GM21381 (cell line): ENCODE measurements around the gene SPDYE18.
"Not testable (repeated sequence)": the region's sequence is repeated elsewhere in the genome, so short reads cannot be mapped to it uniquely, and the experiment has no call there.

Experiments used
- ATAC-seq: cut with Tn5 transposase; IDR thresholded peaks from one replicate; pipeline ENCODE4 v1.9.1; 2021; ENCODE audit warnings: mild to moderate bottlenecking, moderate library complexity; ENCODE audit not compliant: unreplicated experiment

SPDYE18 gene

GRCh38 chr7:77062557-77062956 is at the start of gene SPDYE18:
TSS of gene SPDYE18 (minus strand) at chr7:77062558. CDS start at chr7:77060512, 2,046 bp downstream.
- not testable (repeated sequence) for ATAC-seq

GRCh38 chr7:77108362-77108761 is 46.0 kb upstream of the SPDYE18 start:
- ATAC-seq = not testable (repeated sequence)

GRCh38 chr7:77107659-77108058 is 45.3 kb upstream of the SPDYE18 start:
- not testable (repeated sequence) for ATAC-seq

- not testable (repeated sequence) for ATAC-seq
Measured at GRCh38 chr7:77105904-77106303, 43.5 kb upstream of the SPDYE18 start.

- ATAC-seq = not testable (repeated sequence)
Measured at GRCh38 chr7:77102671-77103070, 40.3 kb upstream of the SPDYE18 start.

- not testable (repeated sequence) for ATAC-seq
Measured at GRCh38 chr7:77101187-77101586, 38.8 kb upstream of the SPDYE18 start.

GRCh38 chr7:77100501-77100900 is 38.1 kb upstream of the SPDYE18 start:
- not testable (repeated sequence) for ATAC-seq

- not testable (repeated sequence) for ATAC-seq
Measured at GRCh38 chr7:77092301-77092700, 29.9 kb upstream of the SPDYE18 start.

GRCh38 chr7:77082192-77082591 is 19.8 kb upstream of the SPDYE18 start:
- not testable (repeated sequence) for ATAC-seq

GRCh38 chr7:77080236-77080635 is 17.9 kb upstream of the SPDYE18 start:
- ATAC-seq = not testable (repeated sequence)

- ATAC-seq = not testable (repeated sequence)
Measured at GRCh38 chr7:77079624-77080023, 17.3 kb upstream of the SPDYE18 start.

GRCh38 chr7:77079112-77079511 is 16.8 kb upstream of the SPDYE18 start:
- not testable (repeated sequence) for ATAC-seq

GRCh38 chr7:77077060-77077459 is 14.7 kb upstream of the SPDYE18 start:
- not testable (repeated sequence) for ATAC-seq

GRCh38 chr7:77074786-77075396 is 12.5 kb upstream of the SPDYE18 start:
- ATAC-seq = not testable (repeated sequence)

GRCh38 chr7:77071108-77071507 is 8.8 kb upstream of the SPDYE18 start:
- not testable (repeated sequence) for ATAC-seq

- not testable (repeated sequence) for ATAC-seq
Measured at GRCh38 chr7:77065869-77066268, 3.5 kb upstream of the SPDYE18 start.

GRCh38 chr7:77063732-77064131 is 1.4 kb upstream of the SPDYE18 start:
- not testable (repeated sequence) for ATAC-seq

GRCh38 chr7:77032261-77032660 is 30.1 kb downstream of the SPDYE18 start, which contains the start of gene SPDYE17:
TSS of gene SPDYE17 (minus strand) at chr7:77032361. CDS start at chr7:77030570, 1,791 bp downstream.
- not testable (repeated sequence) for ATAC-seq

- ATAC-seq = not testable (repeated sequence)
Measured at GRCh38 chr7:77026349-77026748, 36.0 kb downstream of the SPDYE18 start.

GRCh38 chr7:77010074-77010680 is 52.2 kb downstream of the SPDYE18 start:
- ATAC-seq = not testable (repeated sequence)

- ATAC-seq = not testable (repeated sequence)
Measured at GRCh38 chr7:77008000-77008399, 54.4 kb downstream of the SPDYE18 start.
